Nephron progenitor cell (in vitro differentiated cells): ENCODE measurements around the gene PMVK.

ENCODE experiments used
- DNase-seq: peaks from one replicate; pipeline ENCODE4 v3.0.0; 2021
- H3K27ac Mint-ChIP-seq: 2 replicates; pipeline ENCODE4 v1.8.0; 2021; ENCODE audit warnings: mild to moderate bottlenecking, moderate library complexity, mixed read lengths
- H3K27me3 Mint-ChIP-seq: 2 replicates; pipeline ENCODE4 v1.8.0; 2021; ENCODE audit warnings: mild to moderate bottlenecking, low read depth, mixed read lengths; ENCODE audit not compliant: poor library complexity
- H3K36me3 Mint-ChIP-seq: 2 replicates; pipeline ENCODE4 v1.8.0; 2021; ENCODE audit warnings: low read depth, mixed read lengths
- H3K4me1 Mint-ChIP-seq: 2 replicates; pipeline ENCODE4 v1.8.0; 2021; ENCODE audit warnings: mixed read lengths
- H3K4me3 Mint-ChIP-seq: 2 replicates; pipeline ENCODE4 v1.8.0; 2021; ENCODE audit warnings: mild to moderate bottlenecking, moderate library complexity, mixed read lengths
- H3K9me3 Mint-ChIP-seq: 2 replicates; pipeline ENCODE4 v1.8.0; 2021; ENCODE audit warnings: mild to moderate bottlenecking, moderate library complexity, mixed read lengths
- CTCF ChIP-seq: fragments of 200-600 bp; sonication (generic); IDR thresholded peaks from 2 replicates; pipeline ENCODE4 v1.5.0; 2021; ENCODE audit warnings: antibody characterized with exemption

Gene PMVK

GRCh38 chr1:154937085-154937987 lies 817 bp upstream of the PMVK start:
- Mint-ChIP-seq H3K27me3 (peaks cover 8% of the 10 kb centered on the region), H3K27ac (peak overlapping the region; percentile 100), H3K9me3 (no peaks in the 10 kb centered on the region), H3K4me3 (peak overlapping the region; percentile 84), H3K4me1 (peaks cover 51% of the 10 kb centered on the region), H3K36me3 (no peaks in the 10 kb centered on the region)
- TF ChIP-seq CTCF = no peak
- DNase-seq = peak; percentile 86

- Mint-ChIP-seq H3K36me3 (no peaks in the 10 kb centered on the region), H3K27me3 (peaks cover 8% of the 10 kb centered on the region), H3K9me3 (no peaks in the 10 kb centered on the region), H3K4me1 (peaks cover 41% of the 10 kb centered on the region), H3K27ac (peak overlapping the region; percentile 100), H3K4me3 (peak overlapping the region; percentile 84)
- no peak for TF ChIP-seq CTCF
- DNase-seq = no peak
Observed at GRCh38 chr1:154935749-154936554, 567 bp downstream of the PMVK start.

GRCh38 chr1:154934358-154934948 lies 2.1 kb downstream of the PMVK start:
- no peaks in the 10 kb centered on the region for H3K36me3 Mint-ChIP-seq
- no peak overlapping the region for H3K4me3 Mint-ChIP-seq
- peaks cover 31% of the 10 kb centered on the region for H3K4me1 Mint-ChIP-seq
- H3K9me3 Mint-ChIP-seq = no peaks in the 10 kb centered on the region
- peaks cover 8% of the 10 kb centered on the region for H3K27me3 Mint-ChIP-seq
- no peak overlapping the region for H3K27ac Mint-ChIP-seq
- TF ChIP-seq CTCF = no peak
- no peak for DNase-seq

- no peak overlapping the region for H3K27ac Mint-ChIP-seq
- H3K36me3 Mint-ChIP-seq = peaks cover 12% of the 10 kb centered on the region
- no peak for DNase-seq
- TF ChIP-seq CTCF = no peak
- H3K27me3 Mint-ChIP-seq = peaks cover 7% of the 10 kb centered on the region
- H3K9me3 Mint-ChIP-seq = no peaks in the 10 kb centered on the region
- peaks cover 15% of the 10 kb centered on the region for H3K4me1 Mint-ChIP-seq
- no peak overlapping the region for H3K4me3 Mint-ChIP-seq
Observed at GRCh38 chr1:154931940-154932487, 4.5 kb downstream of the PMVK start.

GRCh38 chr1:154926201-154926600 lies 10.3 kb downstream of the PMVK start:
- Mint-ChIP-seq H3K27ac (no peak overlapping the region), H3K36me3 (peaks cover 44% of the 10 kb centered on the region), H3K27me3 (no peaks in the 10 kb centered on the region), H3K9me3 (no peaks in the 10 kb centered on the region), H3K4me3 (no peak overlapping the region), H3K4me1 (peaks cover 20% of the 10 kb centered on the region)
- TF ChIP-seq CTCF = no peak
- no peak for DNase-seq
